Choroid plexus epithelial cell (primary cell): ENCODE data around the gene BPIFB2.

Source experiments
- DNase-seq: peaks from one replicate; pipeline ENCODE4 v3.0.0-alpha.2; 2010; ENCODE audit warnings: low read depth
- H3K4me3 ChIP-seq: 2 replicates; pipeline ENCODE4 v1.5.1; 2011; ENCODE audit warnings: low read depth, mild to moderate bottlenecking, control low read depth, low read length, moderate library complexity
- TF ChIP-seq, protein P1 (sequence below): conservative IDR thresholded peaks from 2 replicates; pipeline ENCODE4 v1.5.1; 2011; ENCODE audit warnings: low read depth, mild to moderate bottlenecking, control low read depth, inconsistent platforms, low read length, moderate library complexity

The BPIFB2 gene

DNA sequence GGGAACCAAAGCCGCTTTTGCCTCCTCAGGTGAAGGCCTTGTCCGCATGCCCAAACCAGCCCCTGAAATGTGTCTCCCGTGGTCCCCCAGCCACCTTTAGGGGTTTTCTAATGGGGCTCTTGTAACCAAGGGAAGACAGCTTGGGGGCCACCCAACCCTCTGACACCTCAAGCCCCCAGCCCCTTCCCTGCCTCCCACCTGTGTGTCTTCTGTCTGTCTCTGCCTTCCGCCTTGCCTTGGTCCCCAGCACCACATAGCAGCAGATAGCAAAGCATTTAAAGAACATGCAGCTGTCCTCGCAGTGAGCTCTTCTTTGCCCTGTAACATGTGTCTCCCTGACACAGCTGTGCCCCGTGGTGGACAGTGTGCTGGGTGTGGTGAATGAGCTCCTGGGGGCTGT, 55.8 kb downstream of the BPIFB2 start:
- no peak for DNase-seq
- TF ChIP-seq, protein P1, sequence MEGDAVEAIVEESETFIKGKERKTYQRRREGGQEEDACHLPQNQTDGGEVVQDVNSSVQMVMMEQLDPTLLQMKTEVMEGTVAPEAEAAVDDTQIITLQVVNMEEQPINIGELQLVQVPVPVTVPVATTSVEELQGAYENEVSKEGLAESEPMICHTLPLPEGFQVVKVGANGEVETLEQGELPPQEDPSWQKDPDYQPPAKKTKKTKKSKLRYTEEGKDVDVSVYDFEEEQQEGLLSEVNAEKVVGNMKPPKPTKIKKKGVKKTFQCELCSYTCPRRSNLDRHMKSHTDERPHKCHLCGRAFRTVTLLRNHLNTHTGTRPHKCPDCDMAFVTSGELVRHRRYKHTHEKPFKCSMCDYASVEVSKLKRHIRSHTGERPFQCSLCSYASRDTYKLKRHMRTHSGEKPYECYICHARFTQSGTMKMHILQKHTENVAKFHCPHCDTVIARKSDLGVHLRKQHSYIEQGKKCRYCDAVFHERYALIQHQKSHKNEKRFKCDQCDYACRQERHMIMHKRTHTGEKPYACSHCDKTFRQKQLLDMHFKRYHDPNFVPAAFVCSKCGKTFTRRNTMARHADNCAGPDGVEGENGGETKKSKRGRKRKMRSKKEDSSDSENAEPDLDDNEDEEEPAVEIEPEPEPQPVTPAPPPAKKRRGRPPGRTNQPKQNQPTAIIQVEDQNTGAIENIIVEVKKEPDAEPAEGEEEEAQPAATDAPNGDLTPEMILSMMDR: no peak
- H3K4me3 ChIP-seq: no peak overlapping the region

DNA sequence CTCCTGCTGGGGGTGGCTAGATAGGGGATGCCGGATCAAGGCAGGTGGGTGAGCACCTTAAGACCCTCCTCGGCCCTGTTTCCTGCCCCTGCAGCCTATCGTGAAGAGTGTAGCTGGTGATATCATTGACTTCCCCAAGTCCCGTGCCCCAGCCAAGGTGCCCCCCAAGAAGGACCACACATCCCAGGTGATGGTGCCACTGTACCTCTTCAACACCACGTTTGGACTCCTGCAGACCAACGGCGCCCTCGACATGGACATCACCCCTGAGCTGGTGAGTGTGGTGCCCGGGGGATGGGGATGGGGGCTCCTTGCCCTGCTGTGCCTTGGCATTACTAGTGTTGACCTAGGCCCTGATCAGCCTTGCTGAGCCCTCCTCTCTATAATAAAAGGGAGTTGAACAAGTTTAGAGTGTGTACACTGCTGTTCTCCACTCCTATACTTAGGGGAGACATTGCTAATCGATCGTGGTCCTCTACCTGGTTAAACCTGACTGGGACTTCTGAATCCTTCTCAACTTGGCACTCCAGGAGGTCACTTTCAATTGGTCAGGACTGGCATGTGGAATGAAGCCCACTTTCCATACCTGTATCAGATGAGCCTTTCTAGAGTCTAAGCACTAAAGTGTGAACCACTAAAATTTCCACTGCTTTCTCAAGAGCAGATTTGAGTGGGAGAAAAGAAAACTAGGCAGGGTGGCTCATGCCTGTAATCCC, 57.2 kb downstream of the BPIFB2 start:
- no peak overlapping the region for H3K4me3 ChIP-seq
- TF ChIP-seq, protein P1: no peak
- no peak for DNase-seq

DNA sequence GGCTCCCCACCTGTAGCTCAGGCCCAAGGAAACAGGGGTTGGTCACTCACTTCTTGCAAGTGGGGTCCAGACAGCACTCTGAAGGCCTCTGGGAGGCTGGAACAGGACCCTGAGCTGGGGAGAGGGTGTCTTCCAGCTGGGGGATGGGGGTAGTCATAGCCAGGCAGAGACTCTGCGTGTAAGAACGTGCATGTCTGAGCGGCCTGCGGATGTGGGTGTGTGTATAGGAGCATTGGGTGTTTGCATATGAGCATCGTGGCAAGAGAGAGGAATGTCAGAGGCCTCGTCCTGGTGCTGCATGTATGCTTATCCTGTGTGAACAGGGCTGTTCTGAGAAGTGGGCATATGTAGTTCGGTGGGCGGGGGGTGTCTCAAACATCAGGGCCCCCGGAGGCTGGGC, 58.3 kb downstream of the BPIFB2 start:
- TF ChIP-seq, protein P1: no peak
- H3K4me3 ChIP-seq: no peak overlapping the region
- no peak for DNase-seq

DNA sequence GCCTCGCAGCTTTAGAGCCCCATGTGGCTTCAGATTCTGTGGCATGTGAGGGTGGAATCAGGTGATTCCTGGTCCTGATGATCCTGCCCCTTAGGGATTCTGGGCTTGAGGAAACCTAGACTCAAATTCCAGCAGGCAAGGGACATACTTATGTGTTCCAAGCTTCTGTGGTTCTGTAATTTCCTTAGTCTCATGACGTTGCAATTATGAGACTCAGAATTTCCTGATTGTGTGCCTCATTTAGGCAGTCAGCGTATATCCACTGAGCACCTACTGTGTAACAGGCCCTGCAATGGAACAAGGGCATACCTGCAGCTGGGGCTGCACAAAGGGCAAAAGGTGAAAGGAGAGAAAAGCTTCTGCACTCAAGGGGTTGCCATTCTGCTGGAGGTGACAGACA, 60.3 kb downstream of the BPIFB2 start:
- TF ChIP-seq, protein P1: no peak
- DNase-seq: no peak
- H3K4me3 ChIP-seq: no peak overlapping the region

GRCh38 chr20:33068251-33068939, 60.9 kb downstream of the BPIFB2 start:
- DNase-seq: no peak
- TF ChIP-seq, protein P1: no peak
- H3K4me3 ChIP-seq: no peak overlapping the region

- no peak overlapping the region for H3K4me3 ChIP-seq
- DNase-seq: no peak
- TF ChIP-seq, protein P1: no peak
Observed at GRCh38 chr20:33069673-33070072, 62.2 kb downstream of the BPIFB2 start.
